GM18867 (cell line): ENCODE results near the gene SPR.

Experiments
- ATAC-seq: cut with Tn5 transposase; IDR thresholded peaks from one replicate; pipeline ENCODE4 v1.9.1; 2021; ENCODE audit warnings: mild to moderate bottlenecking, moderate library complexity; ENCODE audit not compliant: unreplicated experiment

Gene SPR

GRCh38 chr2:72931280-72931910 lies 44.2 kb downstream of the SPR start:
- no peak for ATAC-seq

DNA sequence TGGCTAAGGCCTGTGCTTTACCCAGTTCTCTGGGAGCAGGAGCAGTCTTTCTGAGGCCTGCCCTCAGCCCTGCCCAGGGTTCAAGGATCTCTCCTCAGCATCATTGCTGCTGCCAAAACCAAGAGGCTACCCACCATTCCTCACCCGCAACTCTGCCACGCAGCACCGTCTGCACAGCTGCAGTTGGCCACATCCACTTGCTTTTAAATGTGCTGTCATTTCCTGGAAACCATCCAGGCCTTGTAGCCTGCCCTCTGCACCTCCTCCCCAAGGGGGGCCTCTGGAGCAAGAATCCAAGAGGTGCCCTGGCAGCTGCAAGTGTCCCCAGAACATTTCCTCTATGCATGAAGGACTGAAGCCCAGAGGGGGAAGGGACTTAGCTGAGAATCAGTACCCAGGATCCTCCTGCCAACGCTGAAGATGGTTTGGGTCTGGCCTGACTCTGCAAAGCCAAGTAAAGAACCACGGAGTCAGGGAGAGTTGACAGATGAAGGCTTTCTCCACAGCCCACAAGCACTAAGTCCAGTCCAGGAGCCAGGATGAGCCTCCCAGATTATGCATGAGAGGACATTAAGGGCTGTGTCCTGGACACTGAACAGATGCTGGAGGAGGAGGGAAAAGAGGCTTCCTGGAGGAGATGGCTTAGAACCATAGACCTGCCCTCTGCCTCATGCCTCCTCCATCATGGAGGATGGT lies 45.0 kb downstream of the SPR start:
- no peak for ATAC-seq

- no peak for ATAC-seq
Measured at GRCh38 chr2:72932805-72933204, 45.6 kb downstream of the SPR start.

- ATAC-seq: no peak
Measured at GRCh38 chr2:72933207-72933606, 46.0 kb downstream of the SPR start.

DNA sequence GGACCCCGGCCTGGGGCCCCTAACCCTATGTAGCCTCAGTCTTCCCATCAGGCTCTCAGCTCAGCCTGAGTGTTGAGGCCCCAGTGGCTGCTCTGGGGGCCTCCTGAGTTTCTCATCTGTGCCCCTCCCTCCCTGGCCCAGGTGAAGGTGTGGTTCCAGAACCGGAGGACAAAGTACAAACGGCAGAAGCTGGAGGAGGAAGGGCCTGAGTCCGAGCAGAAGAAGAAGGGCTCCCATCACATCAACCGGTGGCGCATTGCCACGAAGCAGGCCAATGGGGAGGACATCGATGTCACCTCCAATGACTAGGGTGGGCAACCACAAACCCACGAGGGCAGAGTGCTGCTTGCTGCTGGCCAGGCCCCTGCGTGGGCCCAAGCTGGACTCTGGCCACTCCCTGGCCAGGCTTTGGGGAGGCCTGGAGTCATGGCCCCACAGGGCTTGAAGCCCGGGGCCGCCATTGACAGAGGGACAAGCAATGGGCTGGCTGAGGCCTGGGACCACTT lies 46.5 kb downstream of the SPR start:
- no peak for ATAC-seq

DNA sequence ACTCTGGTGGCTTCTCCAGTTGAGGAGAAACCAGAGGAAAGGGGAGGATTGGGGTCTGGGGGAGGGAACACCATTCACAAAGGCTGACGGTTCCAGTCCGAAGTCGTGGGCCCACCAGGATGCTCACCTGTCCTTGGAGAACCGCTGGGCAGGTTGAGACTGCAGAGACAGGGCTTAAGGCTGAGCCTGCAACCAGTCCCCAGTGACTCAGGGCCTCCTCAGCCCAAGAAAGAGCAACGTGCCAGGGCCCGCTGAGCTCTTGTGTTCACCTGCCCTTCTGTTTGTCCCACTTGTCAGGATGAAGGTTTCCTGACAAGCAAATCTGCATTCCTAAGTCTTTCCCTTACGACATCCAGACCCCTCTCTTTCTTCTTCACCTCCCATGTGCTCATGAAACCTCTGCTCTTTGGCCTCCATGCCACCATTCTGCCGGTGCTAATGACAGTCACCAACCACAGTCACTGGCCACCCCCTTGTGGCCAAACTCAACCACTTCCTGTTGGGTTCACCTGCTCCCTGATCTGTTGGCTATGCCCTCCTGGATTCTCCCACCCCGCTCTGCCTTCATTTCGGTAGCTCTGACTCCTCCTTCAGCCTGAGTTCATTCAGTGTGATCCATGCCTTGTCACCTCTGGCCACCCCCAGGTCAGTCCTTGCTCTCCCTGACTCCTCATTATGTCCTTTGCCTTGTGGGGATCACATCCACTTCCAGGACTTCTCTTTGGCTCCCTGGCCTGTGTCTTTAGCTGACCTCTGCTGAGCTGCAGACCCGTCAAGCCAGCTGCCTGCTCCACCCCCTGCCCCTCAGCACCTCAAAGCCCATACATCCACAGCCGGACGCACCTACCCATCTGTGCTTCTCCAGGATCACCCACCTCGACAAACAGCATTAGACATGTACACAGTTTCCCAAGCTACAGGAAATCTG lies 47.7 kb downstream of the SPR start:
- ATAC-seq: peak; percentile 80

DNA sequence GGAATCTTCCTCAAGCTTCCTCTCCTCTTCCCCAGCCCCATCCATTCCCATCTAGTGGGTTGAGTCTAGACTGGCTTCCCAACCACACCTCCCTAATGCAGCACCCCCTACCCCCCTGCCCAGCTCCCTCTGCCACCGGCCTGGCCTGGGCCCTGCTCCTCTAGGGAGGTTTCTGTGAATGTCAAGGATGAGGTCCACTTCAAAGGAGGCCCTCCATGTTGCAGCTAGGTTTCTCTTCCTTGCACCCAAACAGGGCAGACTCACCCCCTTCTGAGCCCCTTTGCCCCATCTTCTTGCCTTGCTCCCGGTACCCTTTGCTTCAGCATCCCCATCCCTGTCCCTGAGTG lies 48.4 kb downstream of the SPR start:
- no peak for ATAC-seq

DNA sequence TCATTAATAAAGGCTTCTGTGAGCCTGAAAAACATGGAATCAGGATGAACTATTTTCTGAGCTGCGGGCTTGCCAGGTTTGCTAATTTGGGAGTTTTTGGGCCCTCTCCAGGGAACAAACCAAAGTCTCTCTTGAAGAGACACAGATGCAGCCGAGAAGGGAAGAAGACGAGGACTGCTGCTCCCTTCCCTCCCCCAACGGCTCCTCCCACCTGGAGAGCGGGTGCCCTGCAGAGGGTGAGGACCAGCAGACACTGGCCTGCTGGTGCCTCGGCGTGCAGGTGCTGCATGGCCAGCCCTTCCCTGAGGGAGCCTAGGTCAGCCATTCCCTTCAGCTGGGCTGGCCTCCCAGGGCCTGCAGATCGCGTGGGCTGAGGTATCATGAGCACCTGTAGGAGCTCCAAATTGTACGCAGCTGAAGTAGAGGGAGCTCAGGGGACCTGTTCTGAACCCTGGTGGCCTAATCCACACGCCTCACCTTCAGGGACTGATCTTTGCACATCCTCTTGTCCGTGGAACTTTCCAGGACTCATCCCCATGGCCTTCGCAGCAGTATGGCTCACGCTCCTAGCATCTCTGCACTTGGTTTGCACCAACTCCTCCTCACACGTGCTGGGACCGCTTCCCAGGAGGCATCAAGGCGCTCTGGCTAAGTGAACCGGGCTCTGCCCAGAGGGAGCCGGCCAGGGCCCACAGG lies 49.6 kb downstream of the SPR start:
- no peak for ATAC-seq

DNA sequence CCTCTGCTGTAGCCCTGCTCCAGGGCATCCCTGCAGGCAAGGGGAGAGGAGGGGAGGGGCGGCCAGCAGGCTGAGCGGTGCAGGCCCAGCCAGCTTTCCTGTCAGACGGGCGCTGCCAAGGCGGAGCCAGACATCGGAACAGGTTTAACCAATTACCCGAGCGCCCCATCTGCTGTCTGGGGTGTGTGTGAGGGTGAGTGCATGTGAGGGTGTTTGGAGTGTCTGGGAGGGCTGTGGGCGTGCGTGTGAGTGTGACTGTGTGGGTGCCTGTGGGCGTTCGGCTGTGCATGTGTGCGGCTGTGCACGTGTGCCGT lies 50.1 kb downstream of the SPR start:
- ATAC-seq: no peak

DNA sequence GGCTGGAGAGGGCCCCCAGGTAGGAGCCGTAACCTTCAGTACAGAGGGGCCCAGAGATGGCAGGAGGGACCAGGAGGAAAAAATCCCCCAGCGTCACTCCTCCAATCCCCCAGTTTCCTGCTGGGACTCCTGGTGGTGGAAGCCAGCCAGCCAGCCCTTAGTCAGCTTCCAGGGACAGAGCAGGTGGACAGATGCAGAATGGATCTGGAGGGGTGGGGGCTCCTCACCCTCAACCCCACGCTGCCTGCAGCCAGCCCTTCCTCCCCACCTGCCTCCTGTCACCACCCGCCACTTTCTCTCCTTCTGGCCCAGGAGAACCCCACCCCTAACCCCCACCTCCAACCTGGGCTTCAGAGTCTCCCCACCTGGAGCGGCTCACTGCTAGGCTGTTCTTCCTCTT lies 51.2 kb downstream of the SPR start:
- no peak for ATAC-seq

DNA sequence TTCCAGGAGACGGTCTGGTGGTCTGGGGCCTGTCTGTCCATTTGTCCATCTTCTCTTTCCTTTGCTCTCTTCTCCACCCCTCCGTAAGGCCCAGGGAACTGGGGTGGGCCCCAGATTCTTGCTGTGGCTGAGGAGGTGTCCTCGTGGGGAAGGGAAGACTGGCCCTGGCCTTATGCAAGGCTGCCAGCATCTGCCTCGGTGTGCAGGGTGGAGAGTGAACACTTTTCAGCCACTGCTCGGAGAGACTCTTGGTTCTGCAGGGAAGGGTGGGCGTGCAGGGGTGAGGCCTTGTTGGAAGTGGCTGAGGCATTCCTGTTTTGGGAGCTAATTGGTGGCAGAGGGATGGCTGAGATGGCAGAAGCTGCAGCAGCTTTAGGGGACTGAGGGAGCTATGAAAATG lies 53.2 kb downstream of the SPR start:
- no peak for ATAC-seq

- no peak for ATAC-seq
Measured at GRCh38 chr2:72940786-72941185, 53.6 kb downstream of the SPR start.
